HCT116 (cell line): ENCODE results near the gene TFIP11. TPM values are rescaled to one million over a fixed set of nuclear protein-coding genes. Genes with fewer than 3 reads are reported as not detected.

Source experiments
- ATAC-seq: fragments of 200-7000 bp; cut with Tn5 transposase; 2 replicates; pipeline ENCODE4 v1.9.1; 2020; ENCODE audit warnings: mild to moderate bottlenecking, moderate library complexity
- BruUV-seq: library from RNA; stranded (reverse); fragments of 400-500 nt; replicated peaks from 2 replicates; lab custom pipeline; 2021; lab: Mats Ljungman, UMichigan
- CTCF ChIA-PET: fragments of 300-600 bp; sonication (Branson Sonifier 250); formaldehyde crosslinking; loops from one replicate; lab custom pipeline; 2021; ENCODE audit warnings: antibody characterized with exemption; lab: Charles Lee
- POLR2A ChIA-PET: fragments of 300-600, 350-600 bp; sonication (Branson Sonifier 250); formaldehyde crosslinking; loops from one replicate; lab custom pipeline; 2021; ENCODE audit warnings: antibody characterized with exemption; lab: Charles Lee
- RAD21 ChIA-PET, 2 experiments: fragments of 300-600 bp; sonication (Branson Sonifier 250); formaldehyde crosslinking; loops; one replicate each; lab custom pipeline; 2023; ENCODE audit warnings: low total read pairs in 2 of 2; ENCODE audit not compliant: uncharacterized antibody in 2 of 2, unreplicated experiment in 2 of 2, low non-redundant PET in 1 of 2; lab: Charles Lee
- DNase-seq: peaks from one replicate; pipeline ENCODE4 v3.0.0-alpha.2; 2010; ENCODE audit warnings: low read depth, low spot score
- H2AFZ ChIP-seq: fragments of 200-600 bp; shearing (Covaris generic), sonication (generic); 2 replicates; pipeline ENCODE4 v1.6.1; 2017; ENCODE audit warnings: low read depth, mixed run types, mixed read lengths, antibody characterized with exemption, low read length; ENCODE audit not compliant: poor library complexity, severe bottlenecking
- H3K27ac ChIP-seq: 2 replicates; pipeline ENCODE4 v1.5.1; 2012; ENCODE audit warnings: low read depth, low read length
- H3K27me3 ChIP-seq: fragments of 200-600 bp; sonication (generic); 2 replicates; pipeline ENCODE4 v1.6.1; 2016; ENCODE audit warnings: mixed run types, low read length, mixed read lengths; ENCODE audit not compliant: insufficient read depth
- H3K36me3 ChIP-seq, 2 experiments: fragments of 200-500 bp in 1 of 2; fragments of 200-600 bp in 1 of 2; sonication (Bioruptor generic) in 1 of 2; sonication (generic) in 1 of 2; 2 replicates each; pipeline versions ENCODE4 v1.5.1 to v1.6.1; 2014 to 2016; ENCODE audit warnings: low read length in 2 of 2, inconsistent platforms in 1 of 2, mixed read lengths in 1 of 2, mixed run types in 1 of 2; ENCODE audit not compliant: insufficient read depth in 2 of 2, control insufficient read depth in 1 of 2
- H3K4me1 ChIP-seq, 2 experiments: fragments of 200-600 bp in 1 of 2; sonication (generic) in 1 of 2; 2 replicates each; pipeline versions ENCODE4 v1.5.1 to v1.6.1; 2012 to 2017; ENCODE audit warnings: low read length in 2 of 2, inconsistent platforms in 1 of 2, mild to moderate bottlenecking in 1 of 2, mixed read lengths in 1 of 2, mixed run types in 1 of 2, moderate library complexity in 1 of 2; ENCODE audit not compliant: insufficient read depth in 2 of 2, control insufficient read depth in 1 of 2
- H3K4me2 ChIP-seq: fragments of 200-600 bp; sonication (generic); 2 replicates; pipeline ENCODE4 v1.6.1; 2017; ENCODE audit warnings: mixed run types, low read length, mixed read lengths
- H3K4me3 ChIP-seq, 2 experiments: fragments of 200-600 bp in 1 of 2; sonication (generic) in 1 of 2; replicated peaks in 1 of 2; 2 replicates each; pipeline ENCODE4 v1.5.1; 2011 to 2016; ENCODE audit warnings: low read length in 2 of 2, control low read depth in 1 of 2, low read depth in 1 of 2, mild to moderate bottlenecking in 1 of 2, mixed read lengths in 1 of 2, mixed run types in 1 of 2
- H3K79me2 ChIP-seq: fragments of 200-600 bp; sonication (generic); 2 replicates; pipeline ENCODE4 v1.6.1; 2017; ENCODE audit warnings: mild to moderate bottlenecking, mixed run types, low read length, moderate library complexity, mixed read lengths; ENCODE audit not compliant: insufficient read depth
- H3K9ac ChIP-seq: fragments of 200-600 bp; sonication (generic); 2 replicates; pipeline ENCODE4 v1.6.1; 2016; ENCODE audit warnings: low read length, mixed read lengths
- H3K9me2 ChIP-seq: fragments of 200-600 bp; sonication (generic), shearing (Covaris generic); 2 replicates; pipeline ENCODE4 v1.6.1; 2017; ENCODE audit warnings: mixed run types, mild to moderate bottlenecking, moderate library complexity; ENCODE audit not compliant: insufficient read depth
- H3K9me3 ChIP-seq, 2 experiments: fragments of 200-500 bp in 1 of 2; fragments of 200-600 bp in 1 of 2; sonication (Bioruptor generic) in 1 of 2; sonication (generic) in 1 of 2; 2 replicates each; pipeline ENCODE4 v1.6.1; 2014 to 2017; ENCODE audit warnings: low read length in 2 of 2, mixed read lengths in 2 of 2, inconsistent platforms in 1 of 2, low read depth in 1 of 2, mild to moderate bottlenecking in 1 of 2, mixed run types in 1 of 2, moderate library complexity in 1 of 2; ENCODE audit not compliant: control insufficient read depth in 1 of 2, insufficient read depth in 1 of 2
- H4K20me1 ChIP-seq: fragments of 200-600 bp; sonication (generic), shearing (Covaris generic); 2 replicates; pipeline ENCODE4 v1.6.1; 2017; ENCODE audit warnings: mixed run types, mild to moderate bottlenecking, moderate library complexity; ENCODE audit not compliant: insufficient read depth
- CBX3 ChIP-seq: IDR thresholded peaks from 2 replicates; pipeline ENCODE4 v1.6.1; 2012; ENCODE audit warnings: low read depth
- EZH2 ChIP-seq: fragments of 200-600 bp; sonication (generic); IDR thresholded peaks from 2 replicates; pipeline ENCODE4 v1.6.1; 2017; ENCODE audit warnings: antibody characterized with exemption, mixed run types
- FOSL1 ChIP-seq: IDR thresholded peaks from 2 replicates; pipeline ENCODE4 v1.6.1; 2012; ENCODE audit warnings: low read depth
- MAX ChIP-seq: IDR thresholded peaks from 2 replicates; pipeline ENCODE4 v1.6.1; 2012
- intact Hi-C: fragments of 100-400 bp; cut with micrococcal nuclease; formaldehyde crosslinking; loops from 2 replicates; pipeline ENCODE4 v1.10.0; 2022
- total RNA-seq: library from RNA; stranded (reverse); gene quantifications from one replicate; pipeline ENCODE4 v1.2.1, GENCODE V29; 2021; ENCODE audit not compliant: unreplicated experiment
- TF ChIP-seq, protein P1 (sequence below): IDR thresholded peaks from 2 replicates; pipeline ENCODE4 v1.6.1; 2011; ENCODE audit warnings: mild to moderate bottlenecking, low read length, moderate library complexity; ENCODE audit not compliant: insufficient replicate concordance; ENCODE audit errors: extremely low read depth

The TFIP11 gene
- total RNA-seq, 1 experiment from 2014 or later: 28.1 TPM

DNA sequence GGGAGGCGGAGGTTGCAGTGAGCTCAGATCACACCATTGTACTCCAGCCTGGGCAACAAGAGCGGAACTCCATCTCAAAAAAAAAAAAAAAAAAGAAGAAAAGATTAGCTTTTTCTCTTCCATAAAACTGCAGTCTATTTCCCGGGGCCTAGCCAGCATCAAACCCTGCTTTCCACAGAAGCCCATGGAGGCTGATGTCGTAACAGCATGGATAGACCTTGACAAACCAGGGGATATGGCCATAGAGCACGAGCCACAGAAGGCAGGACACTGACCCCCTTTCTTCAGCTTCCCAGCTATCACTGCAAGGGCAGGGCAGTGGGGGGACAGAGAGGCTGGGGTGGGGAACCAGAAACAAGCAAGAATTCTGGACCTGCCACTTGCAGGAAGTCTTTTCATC lies 50.2 kb downstream of the TFIP11 start:
- CTCF ChIA-PET: interaction anchor here (0.7 to 3.9 kb wide), 6 partner anchors 57 to 98 kb away, joined by 3 to 35 read pairs (median 9); no protein-coding TSS in a partner anchor
- H3K27ac ChIP-seq: no peak overlapping the region
- peaks cover 4% of the 10 kb centered on the region; the same call in 1 of the 2 replicates for H4K20me1 ChIP-seq
- ATAC-seq (no peak), DNase-seq (no peak)
- H3K9ac ChIP-seq: no peak overlapping the region
- no peak overlapping the region for H2AFZ ChIP-seq
- H3K9me2 ChIP-seq: no peaks in the 10 kb centered on the region
- RAD21 ChIA-PET: interaction anchor here in 1 of 2 experiments (1.2 kb wide), 1 partner anchor 97 kb away, joined by 3 read pairs; no protein-coding TSS in a partner anchor
- H3K4me1 ChIP-seq: peaks cover 0 to 7% of the 10 kb centered on the region in 2 experiments; a peak in 3 of 4 replicates
- peaks cover 14% of the 10 kb centered on the region for H3K79me2 ChIP-seq
- H3K4me2 ChIP-seq: no peak overlapping the region
- H3K9me3 ChIP-seq: no peaks in the 10 kb centered on the region
- H3K27me3 ChIP-seq: no peaks in the 10 kb centered on the region
- no peak overlapping the region for H3K4me3 ChIP-seq
- POLR2A ChIA-PET: interaction anchor here (1.3 kb wide), 1 partner anchor 97 kb away, joined by 3 read pairs; no protein-coding TSS in a partner anchor
- H3K36me3 ChIP-seq: peaks cover 24 to 32% of the 10 kb centered on the region in 2 experiments; a peak in 3 of 4 replicates
- no TSS peak for BruUV-seq
- intact Hi-C loops: no loop called here
- no peak for TF ChIP-seq MAX
- no peak for TF ChIP-seq CBX3
- TF ChIP-seq FOSL1: no peak
- no peak for TF ChIP-seq EZH2
- TF ChIP-seq, protein P1, sequence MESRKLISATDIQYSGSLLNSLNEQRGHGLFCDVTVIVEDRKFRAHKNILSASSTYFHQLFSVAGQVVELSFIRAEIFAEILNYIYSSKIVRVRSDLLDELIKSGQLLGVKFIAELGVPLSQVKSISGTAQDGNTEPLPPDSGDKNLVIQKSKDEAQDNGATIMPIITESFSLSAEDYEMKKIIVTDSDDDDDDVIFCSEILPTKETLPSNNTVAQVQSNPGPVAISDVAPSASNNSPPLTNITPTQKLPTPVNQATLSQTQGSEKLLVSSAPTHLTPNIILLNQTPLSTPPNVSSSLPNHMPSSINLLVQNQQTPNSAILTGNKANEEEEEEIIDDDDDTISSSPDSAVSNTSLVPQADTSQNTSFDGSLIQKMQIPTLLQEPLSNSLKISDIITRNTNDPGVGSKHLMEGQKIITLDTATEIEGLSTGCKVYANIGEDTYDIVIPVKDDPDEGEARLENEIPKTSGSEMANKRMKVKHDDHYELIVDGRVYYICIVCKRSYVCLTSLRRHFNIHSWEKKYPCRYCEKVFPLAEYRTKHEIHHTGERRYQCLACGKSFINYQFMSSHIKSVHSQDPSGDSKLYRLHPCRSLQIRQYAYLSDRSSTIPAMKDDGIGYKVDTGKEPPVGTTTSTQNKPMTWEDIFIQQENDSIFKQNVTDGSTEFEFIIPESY: no peak
